OCI-LY1 (cell line): ENCODE measurements around the gene EPGN.

Source experiments
- CTCF ChIP-seq: fragments of 200-600 bp; sonication (generic), shearing (Covaris generic); IDR thresholded peaks from 2 replicates; pipeline ENCODE4 v1.5.1; 2017; ENCODE audit warnings: mild to moderate bottlenecking, antibody characterized with exemption, low read length, moderate library complexity, mixed read lengths
- EZH2 ChIP-seq: fragments of 200-600 bp; sonication (generic), shearing (Covaris generic); IDR thresholded peaks from 2 replicates; pipeline ENCODE4 v1.8.0; 2017; ENCODE audit warnings: borderline replicate concordance, mixed run types, mild to moderate bottlenecking, antibody characterized with exemption, low read length, moderate library complexity, mixed read lengths

- no peak for TF ChIP-seq EZH2
- no peak for TF ChIP-seq CTCF
Measured at GRCh38 chr4:74331252-74331651, 23.0 kb downstream of the EPGN start.
